GOT3 (cell line): ENCODE measurements around the gene LNPEP.

ENCODE experiments used
- DNase-seq: peaks from one replicate; lab custom pipeline; 2025; ENCODE audit warnings: mixed read lengths; lab: John Stamatoyannopoulos, UW

The LNPEP gene

GRCh38 chr5:96935559-96936430 is at the start of gene LNPEP:
LNPEP (plus strand) TSS chr5:96936080; CDS start chr5:96936156, 76 bp downstream.
- peak; percentile 86 for DNase-seq

DNA sequence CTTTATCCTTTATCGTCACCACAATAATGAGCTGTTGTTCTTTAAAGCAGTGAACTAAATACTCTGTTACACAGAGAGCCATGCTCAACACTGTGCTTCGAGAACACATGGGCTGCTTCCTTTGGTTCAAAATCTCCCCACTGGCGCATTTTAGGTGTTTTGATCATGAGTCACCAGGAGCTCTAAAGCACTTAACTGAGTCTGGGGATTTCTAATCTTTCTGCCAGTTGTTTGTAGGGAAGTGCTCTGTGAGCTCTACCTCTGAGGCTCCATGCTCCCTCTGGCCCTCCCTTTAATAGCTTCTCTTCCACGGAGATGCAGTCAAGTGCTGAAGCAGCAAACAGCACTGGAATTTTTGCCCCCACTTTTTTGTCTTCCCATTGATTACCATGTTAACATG is 42.5 kb upstream of the LNPEP start:
- DNase-seq: no peak

DNA sequence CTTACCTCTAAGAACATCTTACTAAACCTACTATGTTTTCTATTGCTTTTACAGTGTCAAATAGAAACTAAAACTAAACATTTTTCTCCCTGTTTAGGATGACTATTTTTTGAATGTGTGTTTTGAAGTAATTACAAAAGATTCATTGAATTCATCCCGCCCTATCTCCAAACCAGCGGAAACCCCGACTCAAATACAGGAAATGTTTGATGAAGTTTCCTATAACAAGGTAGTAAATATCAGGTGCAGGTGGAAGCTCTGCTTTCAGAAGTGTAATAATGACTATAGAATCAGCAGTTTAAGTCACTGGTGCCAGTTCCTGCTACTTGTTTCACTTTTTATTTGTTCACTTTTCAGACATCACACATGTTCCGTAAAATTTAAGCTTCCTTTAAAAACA is 39.6 kb upstream of the LNPEP start:
- DNase-seq: no peak

DNA sequence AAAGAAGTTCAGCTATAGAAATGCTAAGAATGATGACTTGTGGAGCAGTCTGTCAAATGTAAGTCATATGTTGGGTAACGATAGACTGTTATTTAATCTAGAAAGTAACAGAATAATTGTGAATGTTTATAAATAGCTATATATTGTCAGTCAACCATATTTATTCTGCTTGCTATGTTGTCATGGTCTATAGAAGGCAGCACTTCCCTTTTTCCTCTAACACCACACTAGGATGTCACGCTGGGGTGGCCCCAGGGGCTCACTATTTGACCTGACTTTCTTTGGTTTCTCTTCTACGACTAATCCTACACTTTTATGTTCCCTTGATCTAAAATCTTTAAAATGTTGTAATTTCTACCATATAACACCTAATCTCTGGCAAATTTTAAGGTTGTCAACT is 39.1 kb upstream of the LNPEP start:
- no peak for DNase-seq

DNA sequence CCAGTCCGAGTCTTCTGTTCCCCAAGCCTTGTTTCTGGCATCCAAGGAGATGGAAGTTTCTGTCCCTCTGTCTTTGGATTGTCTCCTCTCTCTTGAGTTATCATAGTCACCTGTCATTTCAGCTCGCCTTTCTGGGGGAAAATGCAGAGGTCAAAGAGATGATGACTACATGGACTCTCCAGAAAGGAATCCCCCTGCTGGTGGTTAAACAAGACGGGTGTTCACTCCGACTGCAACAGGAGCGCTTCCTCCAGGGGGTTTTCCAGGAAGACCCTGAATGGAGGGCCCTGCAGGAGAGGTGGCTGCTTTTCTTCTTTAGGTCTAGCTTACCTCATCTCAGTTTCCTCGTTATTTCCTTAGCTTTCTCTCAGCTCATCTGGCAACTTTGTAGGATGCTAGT is 34.5 kb upstream of the LNPEP start:
- DNase-seq: no peak

DNA sequence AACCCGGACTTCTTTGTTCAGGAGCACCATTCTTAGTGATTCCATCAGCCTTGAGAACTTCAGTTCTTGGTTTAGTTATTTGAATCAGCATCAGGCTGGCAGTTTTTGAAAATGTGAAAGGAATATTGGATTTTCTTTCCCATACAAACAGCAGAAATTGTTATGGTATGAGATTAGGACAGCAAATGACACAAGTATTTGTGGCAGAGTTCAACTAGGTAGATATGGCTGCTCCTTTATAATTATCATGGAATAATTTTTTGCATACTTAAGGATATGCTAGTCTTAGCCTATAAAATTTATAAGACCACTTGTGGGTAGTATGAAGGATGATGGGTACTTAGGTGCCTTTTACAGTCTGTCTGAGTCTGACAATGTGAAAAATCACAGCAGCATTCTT is 34.0 kb upstream of the LNPEP start:
- DNase-seq: no peak

GRCh38 chr5:96902876-96903275 is 33.0 kb upstream of the LNPEP start:
- DNase-seq: no peak

DNA sequence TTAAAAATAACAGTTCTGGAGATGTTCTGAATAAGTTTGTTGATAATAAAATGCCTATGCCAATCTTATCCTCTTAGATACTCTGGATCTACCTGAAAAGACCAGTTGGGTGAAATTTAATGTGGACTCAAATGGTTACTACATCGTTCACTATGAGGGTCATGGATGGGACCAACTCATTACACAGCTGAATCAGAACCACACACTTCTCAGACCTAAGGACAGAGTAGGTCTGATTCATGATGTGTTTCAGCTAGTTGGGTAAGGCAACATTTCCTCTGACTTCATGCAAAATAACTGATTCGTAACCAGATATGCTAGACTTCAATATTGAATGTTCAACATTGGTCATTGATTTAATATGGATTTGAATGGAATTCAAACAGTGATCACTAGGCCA is 32.6 kb upstream of the LNPEP start:
- no peak for DNase-seq

DNA sequence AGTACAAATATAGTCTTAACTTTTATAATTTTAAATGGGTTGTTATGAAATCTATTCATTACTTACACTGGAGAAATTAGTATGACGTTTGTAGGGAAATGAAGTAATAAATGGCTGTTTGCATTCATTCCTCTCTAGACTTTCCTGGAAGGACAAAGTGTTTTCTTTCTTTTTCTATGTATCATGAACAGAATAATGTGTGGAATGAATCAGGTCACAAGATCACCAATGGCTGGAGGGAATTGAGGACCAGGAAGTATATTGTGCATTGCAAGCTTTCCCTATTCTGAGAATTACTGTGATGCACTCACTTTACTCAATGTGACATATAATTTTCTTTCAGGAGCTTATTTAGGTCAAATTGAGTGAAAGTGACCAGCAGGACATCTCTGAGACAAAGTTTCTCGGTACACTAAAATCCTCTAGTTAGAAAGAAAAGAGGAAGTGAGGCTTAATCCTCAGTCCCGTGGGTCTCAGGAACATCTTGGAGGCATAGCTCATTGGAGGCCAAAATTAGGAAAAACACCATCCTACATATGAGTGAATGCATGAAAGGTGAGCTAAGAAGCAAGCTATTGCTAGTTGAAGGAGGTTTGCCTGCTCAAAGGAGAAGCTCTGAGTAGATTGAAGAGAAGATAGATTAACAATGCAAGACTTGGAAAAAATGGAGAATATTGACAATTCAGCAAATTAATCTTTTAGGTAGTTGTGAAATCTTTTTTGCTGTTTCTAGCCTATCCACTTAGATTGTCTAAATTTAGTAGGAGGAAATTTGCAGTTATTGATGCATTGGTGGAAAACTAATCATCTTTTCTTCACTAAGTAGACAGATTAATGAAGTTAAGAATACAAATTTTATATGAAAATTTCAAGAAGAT is 31.6 kb upstream of the LNPEP start:
- no peak for DNase-seq

GRCh38 chr5:96905864-96906263 is 30.0 kb upstream of the LNPEP start:
- no peak for DNase-seq

DNA sequence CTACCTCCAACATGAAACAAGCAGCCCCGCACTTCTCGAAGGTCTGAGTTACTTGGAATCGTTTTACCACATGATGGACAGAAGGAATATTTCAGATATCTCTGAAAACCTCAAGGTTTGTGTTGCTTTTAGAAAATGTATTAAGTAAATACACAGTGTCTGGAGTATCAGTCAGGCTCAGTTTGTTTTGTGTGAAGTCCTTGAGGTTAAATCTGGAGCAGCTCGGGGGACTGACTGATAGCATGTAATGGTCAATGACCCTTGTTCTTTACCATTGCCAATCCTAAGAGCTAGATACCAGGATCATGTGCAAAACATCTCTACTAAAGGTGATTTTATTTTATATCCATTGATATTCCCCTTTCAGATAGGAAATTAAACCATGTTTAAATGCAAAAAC is 26.9 kb upstream of the LNPEP start:
- no peak for DNase-seq

DNA sequence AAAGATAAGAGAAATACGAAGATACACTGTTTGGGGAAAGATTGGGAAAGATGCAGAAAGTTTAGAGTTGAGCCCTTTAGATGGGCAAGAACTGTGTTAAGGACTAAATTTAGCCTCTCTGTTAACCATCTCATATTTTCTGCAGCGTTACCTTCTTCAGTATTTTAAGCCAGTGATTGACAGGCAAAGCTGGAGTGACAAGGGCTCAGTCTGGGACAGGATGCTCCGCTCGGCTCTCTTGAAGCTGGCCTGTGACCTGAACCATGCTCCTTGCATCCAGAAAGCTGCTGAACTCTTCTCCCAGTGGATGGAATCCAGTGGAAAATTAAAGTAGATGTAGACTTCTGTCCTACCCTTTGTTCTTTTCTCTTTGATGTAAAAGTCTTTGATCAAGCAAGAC is 26.4 kb upstream of the LNPEP start:
- DNase-seq: no peak

DNA sequence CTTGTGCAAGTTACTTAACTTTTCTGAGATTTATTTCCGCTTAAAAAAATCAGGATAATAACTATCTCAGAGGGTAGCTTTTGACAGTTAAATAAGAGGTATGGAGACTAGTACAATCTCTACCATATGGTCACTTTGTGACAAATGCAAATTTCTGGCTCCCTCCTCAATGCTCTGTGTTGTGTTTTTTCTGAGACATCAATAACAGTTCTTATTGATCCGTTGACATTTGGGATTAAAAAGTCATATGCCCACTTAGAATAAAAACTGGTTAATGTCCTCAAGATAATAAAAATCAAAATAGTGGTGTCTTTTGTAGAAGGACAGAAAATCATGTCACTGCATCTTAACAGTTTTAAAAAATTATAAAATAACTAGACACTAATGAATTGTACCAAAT is 24.7 kb upstream of the LNPEP start:
- DNase-seq: no peak

GRCh38 chr5:96913233-96913632 is 22.6 kb upstream of the LNPEP start:
- no peak for DNase-seq

- no peak for DNase-seq
Observed at GRCh38 chr5:96919754-96920197, 16.1 kb upstream of the LNPEP start.

- DNase-seq: no peak
Observed at GRCh38 chr5:96920744-96921355, 15.0 kb upstream of the LNPEP start.

DNA sequence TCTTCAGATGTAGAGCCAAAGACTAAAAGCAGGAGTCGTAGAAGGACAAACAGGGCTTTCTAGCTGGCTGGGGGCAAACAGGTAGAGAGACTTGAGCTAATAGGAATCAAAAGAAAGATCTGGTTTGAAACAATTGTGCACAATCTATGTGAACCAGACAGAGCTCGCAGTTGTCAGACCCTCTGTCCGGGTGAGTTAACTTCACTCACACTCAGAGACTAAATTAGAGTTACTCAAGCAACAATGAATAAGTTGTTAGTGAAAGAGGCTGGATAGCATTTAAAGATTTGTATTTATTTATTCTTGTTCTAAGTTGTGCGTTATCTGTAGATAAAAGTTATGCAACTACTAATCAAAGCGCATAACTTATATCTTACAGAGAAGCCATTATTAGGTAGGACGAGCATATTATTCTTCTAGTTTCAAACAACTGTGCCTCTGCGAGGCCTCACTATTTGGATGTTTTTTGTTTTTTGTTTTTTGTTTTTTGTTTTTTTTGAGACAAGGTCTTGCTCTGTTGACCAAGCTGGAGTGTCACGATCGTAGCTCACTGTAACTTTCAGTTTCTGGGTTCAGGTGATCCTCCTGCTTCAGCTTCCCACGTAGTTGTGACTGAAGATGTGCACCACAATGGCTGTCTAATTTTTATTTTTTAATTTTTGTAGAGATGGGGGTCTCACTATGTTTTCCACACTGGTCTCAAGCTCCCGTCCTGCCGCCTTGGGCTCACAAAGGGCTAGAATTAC is 13.2 kb upstream of the LNPEP start:
- no peak for DNase-seq

- DNase-seq: no peak
Observed at GRCh38 chr5:96924016-96924443, 11.8 kb upstream of the LNPEP start.

GRCh38 chr5:96926276-96926675 is 9.6 kb upstream of the LNPEP start:
- DNase-seq: no peak

DNA sequence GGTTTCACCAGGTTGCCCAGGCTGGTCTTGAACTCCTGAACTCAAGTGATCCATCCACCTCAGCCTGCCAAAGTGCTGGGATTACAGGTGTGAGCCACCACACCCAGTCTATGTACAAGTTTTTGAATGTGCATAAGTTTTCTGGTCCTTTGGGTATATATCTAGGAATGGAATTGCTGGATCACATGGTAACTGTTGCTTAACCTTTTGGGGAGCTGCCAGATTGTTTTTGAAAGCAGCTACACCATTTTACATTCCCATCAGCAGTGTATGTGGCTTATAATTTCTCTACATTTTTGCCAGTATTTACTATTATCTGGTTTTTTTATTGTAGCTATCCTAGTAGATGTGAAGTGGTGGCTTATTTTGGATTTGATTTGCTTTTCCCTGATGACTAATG is 8.9 kb upstream of the LNPEP start:
- no peak for DNase-seq

- DNase-seq: no peak
Observed at GRCh38 chr5:96928931-96929708, 6.8 kb upstream of the LNPEP start.
